Heart left ventricle (tissue), 13 donors: ENCODE data around the gene CMBL.

ENCODE experiments used
- CTCF ChIP-seq, 12 donors: fragments of 200-600 bp; sonication (generic) in 4 of 12; IDR thresholded peaks; one replicate each; pipeline versions ENCODE4 v1.5.0 to v1.8.0; 2018 to 2022; ENCODE audit warnings: antibody characterized with exemption in 12 of 12, mild to moderate bottlenecking in 5 of 12
- POLR2A ChIP-seq, 2 donors: fragments of 450-650 bp; IDR thresholded peaks; one replicate each; pipeline ENCODE4 v1.6.1; 2017; ENCODE audit warnings: antibody characterized with exemption in 2 of 2, mild to moderate bottlenecking in 2 of 2, moderate library complexity in 2 of 2
- donor health status: ischemic (EF 13 %, LVEDD 7.1; RV severe dilation, severe dysfunction).
- donor health status: DM: no; HTN: yes; CAD: no.
- donor health status: DM: no; HTN: no; CAD: no.
- donor health status: ischemic (EF 25% LVEDD 6.9; RV normal size, moderate dysfunction).
- donor health status: ischemic (EF 25% LVEDD 5.7; RV mildly dilated, moderate dysfunction).
- donor health status: ischemic (EF 35%, LVEDD 5.7; RV mildly dilated, moderate dysfunction).
- donor health status: nonischemic (EF 11% LVEDD 7.7; RV severe dilation, severe dysfunction).
- donor health status: DM: yes; HTN: yes; CAD: no.
- donor health status: PGD.
- donor health status: ischemic (EF 29% LVEDD 5.4; RV normal size, mild dysfunction).
- donor health status: nonischemic (EF 23%, LVEDD 6.1; RV moderate dilation, normal function).

GRCh38 chr5:10348258-10348657, 40.6 kb upstream of the CMBL start:
- TF ChIP-seq CTCF (IDR thresholded peaks at IDR 0.05): no peak
- no peak for TF ChIP-seq POLR2A (IDR thresholded peaks at IDR 0.05)
